HG02840 (cell line): Measurements from ENCODE around the gene RCSD1.

Experiments used
- ATAC-seq: cut with Tn5 transposase; IDR thresholded peaks from one replicate; pipeline ENCODE4 v1.9.1; 2021; ENCODE audit warnings: mild to moderate bottlenecking, moderate library complexity, moderate number of reproducible peaks; ENCODE audit not compliant: unreplicated experiment, low FRiP score

Gene RCSD1

DNA sequence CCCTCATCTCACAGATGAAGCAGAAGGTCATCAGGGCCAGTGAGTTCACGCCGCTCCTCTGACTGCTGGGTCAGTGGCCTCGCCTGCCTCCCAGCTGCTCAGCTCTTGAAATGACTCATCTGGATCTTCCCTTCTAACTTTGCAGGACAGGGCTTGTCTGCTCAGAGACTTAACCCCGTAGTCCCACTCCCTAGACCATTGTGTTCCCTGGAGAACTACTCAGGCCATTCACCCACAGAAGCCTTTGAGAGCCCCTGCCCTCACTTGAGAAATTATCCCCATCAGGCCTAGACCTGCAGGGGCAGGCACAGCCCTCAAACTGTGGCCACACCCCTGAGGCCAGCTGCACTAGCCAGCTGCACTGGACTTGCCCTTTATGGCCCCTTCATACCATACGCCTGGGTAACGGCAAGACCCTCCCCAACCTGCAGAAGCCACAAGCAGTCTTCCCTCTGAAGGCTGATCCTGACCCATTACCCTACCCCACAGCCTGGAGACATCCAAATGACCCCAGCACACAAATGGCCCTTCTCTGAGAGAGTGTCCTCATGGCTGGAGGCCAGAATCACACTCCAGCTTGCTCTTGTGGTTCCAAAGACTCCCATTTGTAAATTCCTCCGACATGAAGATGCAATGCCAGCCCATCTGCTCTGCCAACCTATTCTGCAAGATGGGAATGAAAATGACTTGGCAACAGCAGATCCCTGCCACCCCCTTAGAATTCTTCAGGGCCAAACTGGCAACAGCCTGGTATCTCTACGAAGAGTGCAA lies 33.2 kb downstream of the RCSD1 start:
- peak; percentile 64 for ATAC-seq

DNA sequence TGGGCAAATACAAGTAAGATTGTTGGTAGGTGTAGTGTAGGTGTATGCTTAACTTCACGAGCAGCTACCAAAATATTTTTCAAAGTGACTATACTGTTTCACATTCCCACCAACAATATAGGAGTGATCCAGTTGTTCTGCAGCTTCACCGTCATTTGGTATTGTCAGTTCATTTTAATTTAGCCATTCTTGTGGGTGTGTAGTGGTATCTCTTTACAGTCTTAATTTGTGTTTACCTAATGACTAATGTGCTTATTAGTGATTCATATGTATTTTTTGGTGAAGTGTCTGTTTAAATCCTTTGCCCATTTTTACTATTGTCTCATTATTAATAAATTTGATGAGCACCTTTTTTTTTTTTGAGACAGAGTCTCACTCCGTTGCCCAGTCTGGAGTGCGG lies 35.4 kb downstream of the RCSD1 start:
- ATAC-seq = no peak

DNA sequence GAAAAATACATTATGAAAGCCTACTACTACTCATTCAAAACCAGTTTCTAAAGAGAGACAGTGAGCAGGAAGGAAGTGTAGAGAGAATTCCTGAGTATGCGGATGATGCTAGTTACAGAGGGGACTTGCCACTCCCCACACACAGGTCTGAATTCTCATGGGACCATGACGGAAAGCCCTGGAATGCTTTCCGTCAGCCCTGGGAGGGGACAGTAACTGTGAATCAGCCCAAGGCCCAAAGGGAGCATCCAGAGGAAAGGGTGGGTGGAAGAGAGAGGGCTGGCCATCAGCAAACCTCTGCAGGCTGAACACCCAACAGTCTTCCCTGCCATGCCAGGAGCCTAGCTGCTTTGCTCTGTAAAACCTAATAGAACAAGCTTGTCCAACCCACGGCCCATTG lies 36.4 kb downstream of the RCSD1 start:
- no peak for ATAC-seq

DNA sequence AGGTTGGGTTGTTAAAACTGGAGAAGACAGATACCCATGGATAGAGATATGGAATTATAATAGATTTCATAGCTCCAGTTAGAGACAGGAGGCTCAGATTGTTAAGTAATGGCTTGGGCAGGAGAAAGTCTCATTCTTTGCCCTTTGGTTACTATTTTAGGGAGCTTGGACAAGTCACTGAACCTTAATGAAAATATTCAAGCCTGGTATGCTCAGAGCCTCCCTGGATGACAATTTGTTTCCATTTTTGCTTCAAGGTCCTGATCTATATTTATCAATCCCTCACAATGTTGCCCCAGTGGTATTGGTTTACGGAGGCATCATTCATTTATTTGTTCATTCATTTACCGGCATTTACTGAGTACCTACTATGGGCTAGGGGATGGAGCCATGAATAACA lies 37.5 kb downstream of the RCSD1 start:
- ATAC-seq = no peak

DNA sequence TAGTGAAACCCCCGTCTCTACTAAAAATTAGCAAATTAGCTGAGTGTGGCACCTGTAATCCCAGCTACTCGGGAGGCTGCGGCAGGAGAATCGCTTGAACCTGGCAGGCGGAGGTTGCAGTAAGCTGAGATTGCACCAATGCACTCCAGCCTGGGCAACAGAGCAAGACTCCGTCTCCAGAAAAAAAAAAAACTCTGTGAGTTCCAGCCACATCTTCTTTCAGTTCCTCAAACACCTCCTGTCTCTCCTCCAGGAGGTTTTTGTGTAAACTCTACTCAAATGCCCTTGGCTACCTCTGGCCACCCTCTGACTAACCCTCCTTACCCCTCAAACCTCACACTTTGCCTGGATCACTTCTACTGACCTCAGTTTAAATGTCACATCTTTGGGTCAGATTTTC lies 38.1 kb downstream of the RCSD1 start:
- ATAC-seq = peak; percentile 74

DNA sequence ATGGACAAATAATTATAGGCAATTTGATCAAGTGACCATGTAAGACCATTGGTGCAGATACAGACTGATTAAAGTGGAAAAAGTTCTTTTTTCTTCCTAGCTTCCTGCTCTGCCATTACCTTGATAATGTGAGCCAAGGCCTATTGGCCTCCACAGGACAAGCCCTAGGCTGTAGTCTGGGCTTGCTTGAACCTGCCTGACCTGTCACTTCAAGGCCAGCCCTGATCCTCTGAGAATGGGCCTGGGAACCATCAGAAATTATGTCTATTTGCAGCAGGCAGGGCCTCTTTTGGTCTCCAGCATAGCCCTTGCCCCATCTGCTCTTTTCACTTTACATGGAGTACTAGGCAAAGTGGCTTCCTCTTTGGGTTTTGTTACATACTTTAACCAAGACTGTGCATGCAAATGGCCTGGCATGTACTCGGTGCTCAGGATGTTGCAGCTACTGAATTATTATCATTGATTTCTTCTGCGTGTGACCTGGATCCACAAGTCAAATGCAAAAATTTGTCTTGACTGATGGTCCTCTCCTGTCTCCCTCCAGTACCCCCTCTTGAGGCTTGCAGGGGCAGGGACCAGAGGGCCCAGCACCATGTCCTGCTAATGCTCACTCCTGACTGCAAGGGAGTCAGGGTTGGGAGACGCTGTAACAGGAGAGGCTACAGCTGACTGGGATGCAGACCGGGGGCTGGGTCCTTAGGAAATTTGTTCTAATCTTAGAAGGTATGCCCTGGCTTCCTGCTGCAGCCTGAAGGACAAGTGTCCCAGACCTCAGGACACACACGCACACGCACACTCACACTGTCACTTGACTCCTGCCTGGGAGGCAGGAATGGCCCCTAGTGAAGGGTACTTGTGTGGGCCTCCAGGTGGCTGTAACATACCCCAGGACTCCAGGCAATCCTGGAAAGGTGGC lies 39.4 kb downstream of the RCSD1 start:
- ATAC-seq = no peak

DNA sequence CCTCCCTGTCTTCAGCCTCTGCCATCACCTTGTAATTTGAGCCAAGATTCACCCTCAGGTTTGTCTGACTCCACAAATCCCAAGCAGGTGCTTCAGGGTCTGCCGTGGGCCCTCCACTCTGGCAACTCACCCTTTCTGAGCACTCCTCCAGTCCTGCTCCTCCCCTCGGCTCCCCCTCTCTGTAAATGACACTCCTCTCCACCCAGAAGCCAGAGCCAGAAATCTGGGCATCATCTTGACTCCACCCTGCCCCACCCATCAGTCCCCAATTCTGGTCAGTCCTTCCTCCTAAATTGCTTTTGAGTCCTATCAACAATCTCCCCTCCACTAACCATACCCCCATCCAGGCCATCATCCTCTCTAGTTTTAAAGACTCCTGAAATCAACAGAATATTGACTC lies 40.5 kb downstream of the RCSD1 start:
- ATAC-seq = no peak

DNA sequence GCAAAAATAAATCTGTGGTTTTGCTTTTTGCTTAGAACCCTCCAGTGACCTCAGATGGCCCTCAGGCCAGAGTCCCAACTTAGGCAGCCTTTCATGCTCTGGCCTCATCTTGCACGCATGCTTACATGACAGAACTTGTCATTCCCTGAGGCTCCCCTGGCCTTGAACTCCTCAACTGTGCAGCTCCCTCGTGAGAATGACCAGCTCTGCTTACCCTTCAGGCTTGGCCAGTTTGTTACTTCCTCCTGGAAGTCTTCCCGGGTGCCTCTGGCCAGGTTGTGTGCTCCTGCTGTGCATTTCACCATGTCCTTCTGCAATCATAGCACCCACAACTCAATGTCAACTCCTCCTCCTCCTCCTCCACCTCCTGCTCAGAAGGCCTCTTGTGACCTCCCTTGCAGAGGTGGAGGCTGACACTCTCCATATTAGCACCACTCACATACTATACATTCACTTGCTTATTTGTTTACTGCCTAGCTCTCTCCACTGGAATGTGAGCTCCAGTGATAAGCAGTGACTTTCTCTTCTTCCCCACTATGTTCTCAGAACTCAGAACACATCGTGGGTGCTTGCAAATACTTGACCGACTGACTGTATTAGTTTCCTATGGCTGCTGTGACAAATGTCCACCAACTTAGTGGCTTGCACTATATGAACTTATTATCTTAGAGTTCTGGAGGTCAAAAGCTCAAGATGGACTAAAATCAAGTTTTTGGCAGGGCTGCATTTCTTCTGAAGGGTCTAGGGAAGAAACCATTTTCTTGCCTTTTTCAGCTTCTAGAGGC lies 41.9 kb downstream of the RCSD1 start:
- ATAC-seq = no peak

DNA sequence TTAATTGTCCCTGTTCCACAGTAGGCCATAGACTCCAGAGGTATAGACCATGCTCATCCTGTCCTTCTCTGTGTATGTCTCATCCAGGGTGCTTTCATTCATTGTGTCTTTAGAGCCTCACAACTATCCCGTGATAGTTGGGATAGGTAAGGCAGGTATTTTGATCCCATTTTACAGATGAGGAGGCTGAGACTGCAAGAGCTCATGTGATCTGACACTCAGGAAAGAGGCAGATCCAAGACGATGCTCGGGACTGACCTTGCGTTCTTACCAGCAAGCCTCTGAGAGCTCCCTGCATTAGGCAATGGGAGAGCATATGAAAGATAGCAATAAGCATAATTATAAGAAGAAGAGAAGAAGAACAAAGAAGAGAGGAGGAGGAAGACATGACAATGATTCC lies 42.8 kb downstream of the RCSD1 start:
- ATAC-seq = no peak

DNA sequence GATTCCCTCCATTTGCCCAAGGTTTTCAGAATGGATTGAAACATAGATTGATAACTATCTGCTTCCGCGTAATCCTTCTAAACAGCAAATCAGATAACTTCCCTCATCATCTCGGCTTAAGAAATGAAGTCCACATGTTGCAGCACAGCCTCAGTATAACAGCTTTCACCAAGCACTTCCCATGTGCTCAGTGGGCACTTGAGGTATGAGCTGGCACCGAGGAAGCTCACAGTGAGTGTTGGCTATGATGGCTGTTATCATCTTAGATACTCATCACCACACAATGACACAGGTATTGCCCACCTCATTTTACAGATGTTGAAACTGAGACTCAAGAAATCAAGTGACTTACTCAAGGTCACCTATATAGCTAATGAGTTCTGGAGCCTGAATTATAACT lies 43.2 kb downstream of the RCSD1 start:
- no peak for ATAC-seq

DNA sequence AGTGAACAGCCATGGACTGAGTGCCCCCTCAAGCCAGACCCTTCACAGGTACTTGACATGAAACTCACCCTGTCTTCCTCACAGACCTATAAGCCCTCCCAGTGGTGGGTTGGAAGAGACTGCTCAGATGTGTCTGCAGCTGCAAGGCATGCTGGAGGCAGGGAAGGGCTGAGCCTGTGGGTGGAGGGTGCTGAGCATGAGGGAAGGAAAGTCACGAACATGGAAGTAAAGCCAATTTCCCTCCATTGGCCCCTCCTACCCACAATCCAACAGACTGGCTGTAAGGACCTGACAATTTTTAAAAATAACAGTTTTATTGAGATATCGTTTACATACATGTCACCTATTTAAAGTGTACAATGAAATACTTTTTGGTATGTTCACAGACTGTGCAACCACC lies 44.1 kb downstream of the RCSD1 start:
- ATAC-seq = no peak

DNA sequence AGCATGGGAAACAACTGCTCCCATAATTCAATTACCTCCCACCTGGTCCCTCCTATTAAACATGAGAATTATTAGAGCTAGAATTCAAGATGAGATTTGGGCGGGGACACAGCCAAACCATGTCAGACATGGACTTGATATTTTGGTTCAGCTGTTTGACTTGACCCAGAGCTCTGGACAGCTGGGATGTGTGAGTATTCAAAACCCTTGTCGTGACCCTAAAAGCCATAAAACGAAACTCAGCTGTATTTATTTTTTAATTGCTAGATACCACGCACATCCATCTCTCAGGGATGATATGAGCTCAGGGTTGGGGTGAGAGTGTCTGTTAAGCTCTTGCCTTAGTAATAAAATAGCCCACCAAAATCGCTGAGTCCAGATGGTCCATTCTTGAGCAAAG lies 45.4 kb downstream of the RCSD1 start:
- ATAC-seq = no peak

DNA sequence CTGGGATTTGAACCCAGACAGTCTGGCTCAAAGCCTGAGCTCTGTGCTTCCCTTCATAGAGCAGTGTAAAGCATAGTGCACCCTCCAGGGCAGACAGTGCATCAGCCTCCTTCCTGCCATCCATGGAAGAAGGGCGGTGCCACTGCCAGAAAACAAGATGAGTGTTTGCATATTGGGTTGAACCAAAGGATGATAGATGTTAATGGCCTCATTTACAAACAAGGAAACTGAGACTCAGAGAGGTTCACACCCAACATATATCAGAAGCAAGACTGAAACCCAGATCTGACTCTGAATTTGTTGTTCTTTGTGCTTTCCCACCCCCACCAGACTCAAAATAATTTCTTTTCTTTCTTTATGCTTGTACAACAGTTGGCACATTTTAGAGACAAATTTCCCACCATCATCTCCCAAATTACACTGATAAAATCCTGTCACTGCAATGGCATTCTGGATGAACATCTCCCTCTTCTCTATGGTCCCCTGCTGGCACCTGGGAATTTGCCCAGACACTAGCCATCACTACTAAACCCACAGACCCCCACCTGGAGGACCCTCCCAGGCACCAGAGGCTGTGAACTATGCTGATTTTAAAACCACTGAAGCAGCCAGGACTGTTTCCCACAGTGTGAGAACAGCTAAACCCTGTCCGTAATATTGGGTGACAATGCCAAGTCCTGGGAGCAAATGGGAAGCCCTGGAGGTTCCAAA lies 46.3 kb downstream of the RCSD1 start:
- ATAC-seq = peak; percentile 55

DNA sequence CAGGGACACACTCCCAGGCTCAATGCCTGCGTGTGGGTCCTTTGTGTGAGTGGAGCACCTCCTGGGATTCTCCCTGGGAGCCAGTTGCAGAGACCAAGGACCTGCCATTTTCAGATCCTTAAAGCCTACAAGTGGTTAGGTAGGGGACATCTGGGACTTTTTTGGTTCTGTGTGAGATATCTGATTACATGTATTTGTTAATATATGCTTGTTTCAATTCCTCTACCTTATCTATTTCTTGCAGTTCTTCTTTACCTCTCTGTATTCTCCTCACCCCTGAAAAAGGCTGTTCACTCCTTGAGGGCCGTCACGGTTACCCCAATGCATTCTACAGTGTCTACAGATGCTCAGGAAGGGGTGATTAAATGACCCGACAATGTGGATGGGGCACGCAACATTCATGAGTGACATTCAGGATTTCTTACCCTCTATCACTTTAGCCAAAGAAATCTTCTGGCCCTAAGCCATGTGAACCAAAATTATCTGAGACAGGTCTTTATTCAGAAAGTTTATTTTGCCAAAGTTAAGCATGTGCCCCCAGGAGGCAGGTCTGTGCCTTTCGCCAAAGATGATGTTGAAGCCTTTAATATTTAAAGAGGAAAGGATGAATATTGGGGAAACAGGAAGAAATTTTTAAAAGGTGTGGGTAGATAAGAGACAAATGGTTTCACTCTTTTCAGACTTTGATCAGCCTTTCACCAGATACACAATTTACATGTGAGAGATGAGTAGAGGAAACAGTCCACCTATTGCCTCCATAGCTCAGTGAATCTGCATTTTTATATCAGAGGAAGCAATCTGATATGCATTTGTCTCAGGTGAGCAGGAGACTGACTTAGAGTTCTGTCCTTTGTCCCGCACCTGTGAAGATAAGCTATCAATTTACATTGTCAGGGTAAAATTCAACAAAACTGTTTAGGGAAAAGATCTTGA lies 47.1 kb downstream of the RCSD1 start:
- no peak for ATAC-seq

DNA sequence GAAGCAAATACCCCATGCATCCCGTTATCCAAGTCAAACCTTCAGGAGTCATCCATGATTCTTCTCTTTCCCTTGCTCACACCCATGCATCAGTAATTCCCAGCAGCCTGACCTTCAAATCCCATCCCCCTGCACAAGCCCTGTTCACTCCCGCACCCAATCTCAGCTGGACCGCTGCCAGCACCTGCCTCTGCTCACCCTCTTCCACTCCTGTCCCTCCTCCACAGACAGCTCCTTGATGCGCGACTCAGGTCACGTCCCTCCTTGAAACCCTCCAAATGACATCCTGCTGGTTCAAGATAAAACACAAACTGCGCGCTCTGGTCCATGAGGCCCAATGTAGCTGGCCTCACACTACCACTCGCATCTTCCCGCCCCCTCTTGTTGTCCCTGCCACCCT lies 48.4 kb downstream of the RCSD1 start:
- ATAC-seq = no peak

DNA sequence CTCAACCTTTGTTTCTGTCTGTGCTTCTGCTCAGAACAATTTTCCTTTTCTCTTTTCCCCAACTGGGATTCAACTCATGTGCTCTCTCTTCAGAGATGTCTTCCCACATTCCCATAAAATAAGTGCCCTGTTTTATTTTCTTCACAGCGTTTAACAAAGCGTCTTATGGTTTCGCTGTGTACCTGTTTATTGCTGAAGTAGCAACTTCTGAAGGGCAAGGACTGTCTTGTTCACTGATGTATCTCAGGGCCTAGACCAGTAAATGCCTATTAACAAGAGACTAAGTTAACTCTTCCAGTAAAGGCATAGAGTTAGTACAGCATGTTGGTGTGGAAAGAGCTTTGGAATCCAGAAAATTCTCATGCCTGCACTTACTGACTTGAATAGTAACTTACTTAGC lies 48.8 kb downstream of the RCSD1 start:
- ATAC-seq = no peak

DNA sequence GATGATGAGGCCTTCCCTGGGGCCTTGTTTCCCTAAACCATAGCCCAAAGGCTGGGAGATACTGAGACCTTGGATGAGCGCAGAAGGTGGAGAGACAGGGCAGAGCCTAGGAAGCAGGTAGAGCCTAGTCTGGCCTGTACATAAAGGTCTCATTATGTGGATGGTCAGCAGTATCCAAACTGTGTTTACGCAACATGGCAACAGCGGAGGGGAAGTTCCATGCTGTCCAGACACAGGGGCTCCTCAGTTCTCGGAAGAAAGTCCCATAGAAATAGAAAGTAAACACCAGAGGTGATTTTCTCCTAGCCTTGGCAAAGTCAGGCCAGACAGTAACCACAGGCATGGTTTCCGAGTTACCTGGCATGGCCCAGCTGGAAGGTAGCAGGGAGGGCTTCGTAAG lies 49.7 kb downstream of the RCSD1 start:
- no peak for ATAC-seq

DNA sequence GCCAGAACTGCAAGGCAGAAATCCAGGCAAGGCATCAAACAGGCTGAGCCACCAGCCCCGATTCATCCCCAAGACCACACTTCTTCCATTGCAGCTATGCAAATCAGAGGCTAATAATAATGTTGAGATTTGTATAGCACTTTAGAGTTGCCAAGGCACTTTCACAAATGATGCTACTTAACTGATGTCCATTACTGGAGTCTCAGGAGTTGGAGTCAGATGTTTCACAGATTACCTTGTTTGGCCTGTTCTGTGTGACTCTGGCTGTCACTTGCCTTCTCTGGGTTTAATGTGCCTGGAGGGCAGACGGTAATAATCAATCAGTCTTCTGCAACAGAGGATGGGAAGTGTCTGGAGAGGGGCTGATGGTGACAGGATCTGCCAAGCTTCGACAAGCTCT lies 51.0 kb downstream of the RCSD1 start:
- no peak for ATAC-seq

DNA sequence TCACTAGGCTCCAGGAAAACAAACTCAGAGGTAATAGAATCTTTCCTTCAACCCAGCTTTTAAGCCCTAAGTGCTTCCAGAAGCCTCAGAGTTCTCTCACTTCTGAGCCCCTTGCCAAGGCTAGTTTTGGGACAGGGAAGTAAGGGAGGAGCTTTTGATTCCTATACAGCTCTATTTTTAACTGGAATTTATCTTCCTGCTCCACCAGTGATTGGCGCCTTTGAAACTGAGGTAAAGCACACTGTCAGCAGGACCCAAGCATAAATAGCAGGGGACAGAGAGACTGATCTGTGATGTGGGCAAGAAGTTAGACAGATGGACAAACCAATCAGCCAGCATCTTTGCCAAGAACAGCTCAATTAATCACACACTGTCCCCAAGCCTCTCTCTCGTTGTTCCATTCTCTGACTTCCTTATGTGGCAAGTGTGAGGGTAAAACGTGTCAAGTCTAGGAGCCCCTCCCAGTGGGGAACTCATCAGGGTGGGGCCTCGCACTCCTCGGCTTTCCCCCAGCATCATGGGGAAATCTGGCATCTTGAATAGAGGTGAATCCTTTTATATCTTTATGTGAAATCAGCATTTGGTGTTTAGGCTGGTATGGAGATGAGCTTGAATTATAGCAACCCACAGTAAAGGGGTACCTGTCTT lies 51.5 kb downstream of the RCSD1 start:
- ATAC-seq = no peak
